Measurements from ENCODE around the gene KCNQ5. TPM values are rescaled to one million over a fixed set of nuclear protein-coding genes. Genes with fewer than 3 reads are reported as not detected.

Gene KCNQ5
- total RNA-seq, 1 experiment from 2014 or later = 2.0 TPM

DNA sequence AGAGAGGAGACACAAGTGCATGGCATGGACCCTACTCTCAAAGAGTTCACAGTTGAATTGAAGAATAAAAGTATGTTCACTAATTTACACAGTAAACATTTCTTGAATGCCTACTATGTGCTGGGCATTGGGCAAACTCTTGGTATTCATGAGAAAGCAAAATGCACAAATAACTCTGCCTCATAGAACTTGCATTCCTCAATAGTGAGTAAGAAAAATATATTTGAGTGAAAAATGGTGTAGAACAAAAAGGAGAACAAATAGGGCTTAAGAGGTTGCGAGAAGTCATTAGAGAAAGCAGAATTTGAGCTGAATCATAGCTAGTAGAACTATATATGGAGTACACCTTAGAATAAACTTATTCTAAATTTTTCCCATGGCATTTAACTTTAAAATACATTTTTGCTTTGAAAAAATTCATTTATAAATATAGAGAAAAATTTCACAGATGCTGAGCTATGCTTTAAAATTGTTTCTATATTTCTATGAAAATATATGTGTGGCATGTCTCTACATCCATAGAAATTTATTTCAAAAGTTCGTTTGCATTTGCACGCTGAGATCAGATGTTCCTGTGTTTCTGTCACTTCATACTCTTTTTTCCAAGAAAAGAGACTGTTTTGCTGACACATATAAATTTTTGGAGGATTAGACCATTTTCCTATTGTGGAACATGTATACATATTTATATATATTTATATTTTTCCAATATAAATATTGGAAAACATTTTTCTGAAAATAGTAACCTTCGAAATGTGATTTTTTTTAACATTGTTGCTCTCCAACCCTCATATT is 236.1 kb downstream of the KCNQ5 start:
- peaks cover 9% of the 10 kb centered on the region for H3K4me1 Mint-ChIP-seq
- no peaks in the 10 kb centered on the region for H3K9me3 Mint-ChIP-seq
- TF ChIP-seq FOXJ3 (CRISPR knock-in tag; IDR thresholded peaks at IDR 0.05; ENCODE audit: borderline replicate concordance) (no peak), NR2C2 (CRISPR knock-in tag; IDR thresholded peaks at IDR 0.05) (no peak), CREB1 (CRISPR knock-in tag; IDR thresholded peaks at IDR 0.05) (no peak)
- TF ChIP-seq, protein P1, sequence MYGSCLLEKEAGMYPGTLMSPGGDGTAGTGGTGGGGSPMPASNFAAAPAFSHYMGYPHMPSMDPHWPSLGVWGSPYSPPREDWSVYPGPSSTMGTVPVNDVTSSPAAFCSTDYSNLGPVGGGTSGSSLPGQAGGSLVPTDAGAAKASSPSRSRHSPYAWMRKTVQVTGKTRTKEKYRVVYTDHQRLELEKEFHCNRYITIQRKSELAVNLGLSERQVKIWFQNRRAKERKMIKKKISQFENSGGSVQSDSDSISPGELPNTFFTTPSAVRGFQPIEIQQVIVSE (CRISPR knock-in tag; IDR thresholded peaks at IDR 0.05; ENCODE audit: borderline replicate concordance) = no peak
- no peaks in the 10 kb centered on the region for H3K27me3 Mint-ChIP-seq (ENCODE audit: low read depth)
- CTCF ChIA-PET = no interaction called here
- ATAC-seq = no peak
- POLR2A ChIA-PET = no interaction called here
- DNase-seq (ENCODE audit: low spot score) = no peak
- no peak overlapping the region for H3K4me3 Mint-ChIP-seq
- H3K36me3 Mint-ChIP-seq = no peaks in the 10 kb centered on the region
- no peak overlapping the region for H3K27ac Mint-ChIP-seq

DNA sequence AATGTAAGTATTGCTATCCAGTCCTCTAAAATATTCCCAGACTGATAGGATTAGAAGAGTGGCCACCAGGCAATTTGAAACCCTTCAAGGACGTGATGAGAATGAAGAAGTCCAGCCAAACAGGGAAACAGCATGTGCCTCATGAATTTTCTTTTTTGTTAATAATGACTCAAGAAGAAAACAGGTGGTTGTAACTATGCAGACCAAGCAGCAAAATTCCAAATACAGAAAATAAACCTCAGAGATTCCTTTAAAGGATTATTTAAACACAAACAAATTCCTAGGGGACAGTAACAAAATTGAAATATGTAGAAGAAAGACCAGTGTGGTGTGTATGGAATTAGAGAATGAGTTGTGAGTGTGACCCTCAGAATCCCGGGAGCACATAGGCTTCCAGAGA is 239.2 kb downstream of the KCNQ5 start:
- H3K36me3 Mint-ChIP-seq = no peaks in the 10 kb centered on the region
- H3K4me3 Mint-ChIP-seq = no peak overlapping the region
- H3K27me3 Mint-ChIP-seq (ENCODE audit: low read depth) = no peaks in the 10 kb centered on the region
- CTCF ChIA-PET = no interaction called here
- DNase-seq (ENCODE audit: low spot score) = no peak
- POLR2A ChIA-PET = no interaction called here
- peaks cover 9% of the 10 kb centered on the region for H3K4me1 Mint-ChIP-seq
- TF ChIP-seq, protein P2, sequence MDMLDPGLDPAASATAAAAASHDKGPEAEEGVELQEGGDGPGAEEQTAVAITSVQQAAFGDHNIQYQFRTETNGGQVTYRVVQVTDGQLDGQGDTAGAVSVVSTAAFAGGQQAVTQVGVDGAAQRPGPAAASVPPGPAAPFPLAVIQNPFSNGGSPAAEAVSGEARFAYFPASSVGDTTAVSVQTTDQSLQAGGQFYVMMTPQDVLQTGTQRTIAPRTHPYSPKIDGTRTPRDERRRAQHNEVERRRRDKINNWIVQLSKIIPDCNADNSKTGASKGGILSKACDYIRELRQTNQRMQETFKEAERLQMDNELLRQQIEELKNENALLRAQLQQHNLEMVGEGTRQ (CRISPR knock-in tag; IDR thresholded peaks at IDR 0.05) = no peak
- no peak for TF ChIP-seq GABPB1 (CRISPR knock-in tag; IDR thresholded peaks at IDR 0.05)
- TF ChIP-seq FOXJ3 (CRISPR knock-in tag; IDR thresholded peaks at IDR 0.05; ENCODE audit: borderline replicate concordance) = no peak
- no peak for TF ChIP-seq EMX1 (CRISPR knock-in tag; IDR thresholded peaks at IDR 0.05)
- TF ChIP-seq CBFB (CRISPR knock-in tag; IDR thresholded peaks at IDR 0.05; ENCODE audit: low read depth) = no peak
- no peak for TF ChIP-seq TEAD4 (CRISPR knock-in tag; IDR thresholded peaks at IDR 0.05)
- no peak for TF ChIP-seq ZNF232 (CRISPR knock-in tag; IDR thresholded peaks at IDR 0.05)
- no peak for TF ChIP-seq ZNF416 (CRISPR knock-in tag; IDR thresholded peaks at IDR 0.05)
- no peak for TF ChIP-seq CREB1 (CRISPR knock-in tag; IDR thresholded peaks at IDR 0.05)
- no peak for TF ChIP-seq ZNF317 (CRISPR knock-in tag; IDR thresholded peaks at IDR 0.05; ENCODE audit: borderline replicate concordance, low read depth)
- no peak for TF ChIP-seq KAT7 (CRISPR knock-in tag; IDR thresholded peaks at IDR 0.05; ENCODE audit: borderline replicate concordance)
- TF ChIP-seq, protein P3, sequence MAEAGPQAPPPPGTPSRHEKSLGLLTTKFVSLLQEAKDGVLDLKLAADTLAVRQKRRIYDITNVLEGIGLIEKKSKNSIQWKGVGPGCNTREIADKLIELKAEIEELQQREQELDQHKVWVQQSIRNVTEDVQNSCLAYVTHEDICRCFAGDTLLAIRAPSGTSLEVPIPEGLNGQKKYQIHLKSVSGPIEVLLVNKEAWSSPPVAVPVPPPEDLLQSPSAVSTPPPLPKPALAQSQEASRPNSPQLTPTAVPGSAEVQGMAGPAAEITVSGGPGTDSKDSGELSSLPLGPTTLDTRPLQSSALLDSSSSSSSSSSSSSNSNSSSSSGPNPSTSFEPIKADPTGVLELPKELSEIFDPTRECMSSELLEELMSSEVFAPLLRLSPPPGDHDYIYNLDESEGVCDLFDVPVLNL (CRISPR knock-in tag; IDR thresholded peaks at IDR 0.05; ENCODE audit: borderline replicate concordance, low read depth) = no peak
- no peak for TF ChIP-seq ETV6 (CRISPR knock-in tag; IDR thresholded peaks at IDR 0.05)
- TF ChIP-seq, protein P4, sequence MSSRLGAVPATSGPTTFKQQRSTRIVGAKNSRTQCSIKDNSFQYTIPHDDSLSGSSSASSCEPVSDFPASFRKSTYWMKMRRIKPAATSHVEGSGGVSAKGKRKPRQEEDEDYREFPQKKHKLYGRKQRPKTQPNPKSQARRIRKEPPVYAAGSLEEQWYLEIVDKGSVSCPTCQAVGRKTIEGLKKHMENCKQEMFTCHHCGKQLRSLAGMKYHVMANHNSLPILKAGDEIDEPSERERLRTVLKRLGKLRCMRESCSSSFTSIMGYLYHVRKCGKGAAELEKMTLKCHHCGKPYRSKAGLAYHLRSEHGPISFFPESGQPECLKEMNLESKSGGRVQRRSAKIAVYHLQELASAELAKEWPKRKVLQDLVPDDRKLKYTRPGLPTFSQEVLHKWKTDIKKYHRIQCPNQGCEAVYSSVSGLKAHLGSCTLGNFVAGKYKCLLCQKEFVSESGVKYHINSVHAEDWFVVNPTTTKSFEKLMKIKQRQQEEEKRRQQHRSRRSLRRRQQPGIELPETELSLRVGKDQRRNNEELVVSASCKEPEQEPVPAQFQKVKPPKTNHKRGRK (CRISPR knock-in tag; IDR thresholded peaks at IDR 0.05; ENCODE audit: borderline replicate concordance) = no peak
- TF ChIP-seq ATF1 (CRISPR knock-in tag; IDR thresholded peaks at IDR 0.05) = no peak
- ATAC-seq = no peak
- no peaks in the 10 kb centered on the region for H3K9me3 Mint-ChIP-seq
- no peak overlapping the region for H3K27ac Mint-ChIP-seq

DNA sequence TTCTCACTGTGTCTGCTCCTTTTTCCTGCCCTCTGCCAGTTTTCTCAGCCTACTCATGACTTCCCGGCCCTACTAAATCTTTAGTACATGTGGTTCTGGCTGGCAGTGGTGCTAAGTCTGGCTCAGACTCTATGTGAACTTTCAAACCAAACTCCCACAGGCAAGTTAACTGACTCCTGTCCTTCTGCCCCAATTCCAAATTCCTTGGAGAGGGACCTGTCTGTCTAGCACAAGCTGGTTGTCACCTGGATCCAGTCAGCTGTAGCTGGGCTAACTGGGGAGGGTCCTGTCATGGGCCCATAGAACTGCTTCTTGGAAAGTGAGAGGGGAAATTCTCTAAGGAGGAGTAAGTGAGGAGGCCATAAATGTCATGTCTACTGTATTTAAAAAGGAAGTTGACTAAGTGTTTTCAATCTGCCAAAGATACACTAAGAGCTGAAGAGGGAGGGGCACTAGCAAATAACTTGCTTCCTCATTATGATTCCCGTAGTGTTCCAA is 240.1 kb downstream of the KCNQ5 start:
- Mint-ChIP-seq H3K4me1 (peaks cover 6% of the 10 kb centered on the region), H3K27ac (no peak overlapping the region), H3K4me3 (no peak overlapping the region), H3K36me3 (no peaks in the 10 kb centered on the region), H3K9me3 (no peaks in the 10 kb centered on the region), H3K27me3 (ENCODE audit: low read depth) (no peaks in the 10 kb centered on the region)
- ChIA-PET CTCF (no interaction called here), POLR2A (no interaction called here)
- no peak for ATAC-seq
- DNase-seq (ENCODE audit: low spot score) = no peak
- TF ChIP-seq, protein P1 (CRISPR knock-in tag; IDR thresholded peaks at IDR 0.05; ENCODE audit: borderline replicate concordance) = no peak
- TF ChIP-seq, protein P2 (CRISPR knock-in tag; IDR thresholded peaks at IDR 0.05) = no peak
- TF ChIP-seq, protein P5, sequence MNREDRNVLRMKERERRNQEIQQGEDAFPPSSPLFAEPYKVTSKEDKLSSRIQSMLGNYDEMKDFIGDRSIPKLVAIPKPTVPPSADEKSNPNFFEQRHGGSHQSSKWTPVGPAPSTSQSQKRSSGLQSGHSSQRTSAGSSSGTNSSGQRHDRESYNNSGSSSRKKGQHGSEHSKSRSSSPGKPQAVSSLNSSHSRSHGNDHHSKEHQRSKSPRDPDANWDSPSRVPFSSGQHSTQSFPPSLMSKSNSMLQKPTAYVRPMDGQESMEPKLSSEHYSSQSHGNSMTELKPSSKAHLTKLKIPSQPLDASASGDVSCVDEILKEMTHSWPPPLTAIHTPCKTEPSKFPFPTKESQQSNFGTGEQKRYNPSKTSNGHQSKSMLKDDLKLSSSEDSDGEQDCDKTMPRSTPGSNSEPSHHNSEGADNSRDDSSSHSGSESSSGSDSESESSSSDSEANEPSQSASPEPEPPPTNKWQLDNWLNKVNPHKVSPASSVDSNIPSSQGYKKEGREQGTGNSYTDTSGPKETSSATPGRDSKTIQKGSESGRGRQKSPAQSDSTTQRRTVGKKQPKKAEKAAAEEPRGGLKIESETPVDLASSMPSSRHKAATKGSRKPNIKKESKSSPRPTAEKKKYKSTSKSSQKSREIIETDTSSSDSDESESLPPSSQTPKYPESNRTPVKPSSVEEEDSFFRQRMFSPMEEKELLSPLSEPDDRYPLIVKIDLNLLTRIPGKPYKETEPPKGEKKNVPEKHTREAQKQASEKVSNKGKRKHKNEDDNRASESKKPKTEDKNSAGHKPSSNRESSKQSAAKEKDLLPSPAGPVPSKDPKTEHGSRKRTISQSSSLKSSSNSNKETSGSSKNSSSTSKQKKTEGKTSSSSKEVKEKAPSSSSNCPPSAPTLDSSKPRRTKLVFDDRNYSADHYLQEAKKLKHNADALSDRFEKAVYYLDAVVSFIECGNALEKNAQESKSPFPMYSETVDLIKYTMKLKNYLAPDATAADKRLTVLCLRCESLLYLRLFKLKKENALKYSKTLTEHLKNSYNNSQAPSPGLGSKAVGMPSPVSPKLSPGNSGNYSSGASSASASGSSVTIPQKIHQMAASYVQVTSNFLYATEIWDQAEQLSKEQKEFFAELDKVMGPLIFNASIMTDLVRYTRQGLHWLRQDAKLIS (CRISPR knock-in tag; IDR thresholded peaks at IDR 0.05; ENCODE audit: borderline replicate concordance) = no peak
- no peak for TF ChIP-seq SOX15 (CRISPR knock-in tag; IDR thresholded peaks at IDR 0.05)
- TF ChIP-seq, protein P3 (CRISPR knock-in tag; IDR thresholded peaks at IDR 0.05; ENCODE audit: borderline replicate concordance, low read depth) = no peak

Data from WTC11 (cell line).